ENCODE data around the gene ARHGAP11B.
A peak's percentile ranks its signal among the peaks of the same experiment; 100 is the strongest.
"Not testable (repeated sequence)": the region's sequence is repeated elsewhere in the genome, so short reads cannot be mapped to it uniquely, and the experiment has no call there.

ARHGAP11B gene

GRCh38 chr15:30625436-30626193, at the start of gene ARHGAP11B:
Gene ARHGAP11B, plus strand, starts transcription at chr15:30626128.
- peak; percentile 84 to 90 for DNase-seq (ENCODE audit: low read depth in 2 of 2)

GRCh38 chr15:30579394-30579970, 46.4 kb upstream of the ARHGAP11B start:
- not testable (repeated sequence) for DNase-seq (ENCODE audit: low read depth in 2 of 2)

- not testable (repeated sequence) for DNase-seq (ENCODE audit: low read depth in 2 of 2)
These were observed 45.2 kb upstream of the ARHGAP11B start for GRCh38 chr15:30580716-30581115.

- not testable (repeated sequence) for DNase-seq (ENCODE audit: low read depth in 2 of 2)
These were observed 27.0 kb upstream of the ARHGAP11B start for GRCh38 chr15:30598953-30599352.

- not testable (repeated sequence) for DNase-seq (ENCODE audit: low read depth in 2 of 2)
These were observed 22.1 kb upstream of the ARHGAP11B start, which contains the start of gene GOLGA8H for GRCh38 chr15:30603796-30604195. Gene GOLGA8H, plus strand, starts transcription at chr15:30604028. Its CDS starts 98 bp downstream, at chr15:30604126.

- not testable (repeated sequence) for DNase-seq (ENCODE audit: low read depth in 2 of 2)
These were observed 13.7 kb upstream of the ARHGAP11B start for GRCh38 chr15:30612271-30612670.

GRCh38 chr15:30621342-30621741, 4.6 kb upstream of the ARHGAP11B start:
- DNase-seq (ENCODE audit: low read depth in 2 of 2), result not testable (repeated sequence)

GRCh38 chr15:30626194-30626565, 252 bp downstream of the ARHGAP11B start:
- not testable (repeated sequence) for DNase-seq (ENCODE audit: low read depth in 2 of 2)

- DNase-seq (ENCODE audit: low read depth in 2 of 2), result not testable (repeated sequence)
These were observed 704 bp downstream of the ARHGAP11B start for GRCh38 chr15:30626632-30627031.

- DNase-seq (ENCODE audit: low read depth in 2 of 2), result no peak
These were observed 24.3 kb downstream of the ARHGAP11B start for GRCh38 chr15:30650012-30650929.

- not testable (repeated sequence) for DNase-seq (ENCODE audit: low read depth in 2 of 2)
These were observed 35.2 kb downstream of the ARHGAP11B start for GRCh38 chr15:30661154-30661553.

- not testable (repeated sequence) for DNase-seq (ENCODE audit: low read depth in 2 of 2)
These were observed 43.7 kb downstream of the ARHGAP11B start for GRCh38 chr15:30669621-30670020.

- no peak for DNase-seq (ENCODE audit: low read depth in 2 of 2)
These were observed 44.1 kb downstream of the ARHGAP11B start for GRCh38 chr15:30670056-30670455.

- no peak for DNase-seq (ENCODE audit: low read depth in 2 of 2)
These were observed 45.4 kb downstream of the ARHGAP11B start for GRCh38 chr15:30671309-30671708.

- DNase-seq (ENCODE audit: low read depth in 2 of 2), result no peak
These were observed 49.2 kb downstream of the ARHGAP11B start for GRCh38 chr15:30675126-30675525.

GRCh38 chr15:30675891-30676290, 50.0 kb downstream of the ARHGAP11B start:
- DNase-seq (ENCODE audit: low read depth in 2 of 2), result not testable (repeated sequence)

- DNase-seq (ENCODE audit: low read depth in 2 of 2), result not testable (repeated sequence)
These were observed 55.1 kb downstream of the ARHGAP11B start for GRCh38 chr15:30680997-30681396.

- not testable (repeated sequence) for DNase-seq (ENCODE audit: low read depth in 2 of 2)
These were observed 59.9 kb downstream of the ARHGAP11B start for GRCh38 chr15:30685709-30686285.

- not testable (repeated sequence) for DNase-seq (ENCODE audit: low read depth in 2 of 2)
These were observed 60.7 kb downstream of the ARHGAP11B start for GRCh38 chr15:30686651-30687050.
